NCI-H526 (cell line): Measurements from ENCODE around the gene MRPL19.
"Not testable (repeated sequence)": the region's sequence is repeated elsewhere in the genome, so short reads cannot be mapped to it uniquely, and the experiment has no call there.

Experiments used
- DNase-seq, 2 experiments: peaks; one replicate each; lab custom pipeline; 2025; lab: John Stamatoyannopoulos, UW

Gene MRPL19

DNA sequence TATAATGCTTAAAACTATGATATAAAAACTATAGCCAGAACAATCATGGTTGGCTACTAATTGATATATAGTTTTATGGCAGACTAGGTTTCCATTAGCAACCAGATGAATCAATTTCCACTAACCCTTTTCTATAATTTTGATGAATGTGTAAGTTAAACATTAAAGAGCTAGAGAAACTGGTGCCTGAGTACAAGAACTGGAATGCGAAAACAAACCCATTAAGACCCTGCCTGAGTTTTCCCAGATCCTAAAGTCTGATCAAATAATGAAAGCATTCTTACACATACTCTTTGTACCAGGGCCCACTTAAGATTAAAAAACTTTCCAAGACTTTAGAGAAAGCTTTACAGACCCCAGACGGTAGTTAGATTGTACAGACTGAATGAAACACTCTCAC is 21.3 kb downstream of the MRPL19 start:
- no peak for DNase-seq

DNA sequence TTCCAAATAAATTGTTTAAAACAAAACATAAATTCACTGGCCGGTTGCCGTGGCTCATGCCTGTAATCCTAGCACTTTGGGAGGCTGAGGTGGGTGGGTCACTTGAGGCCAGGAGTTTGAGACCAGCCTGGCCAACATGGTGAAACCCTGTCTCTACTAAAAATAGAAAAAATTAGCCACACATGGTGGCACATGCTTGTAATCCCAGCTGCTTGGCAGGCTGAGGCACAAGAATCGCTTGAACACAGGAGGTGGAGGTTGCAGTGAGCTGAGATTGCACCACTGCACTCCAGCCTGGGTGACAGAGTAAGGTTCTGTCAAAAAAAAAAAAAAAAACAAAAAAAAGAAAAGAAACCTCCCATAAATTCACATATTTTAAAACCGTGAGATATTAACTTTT is 28.8 kb downstream of the MRPL19 start:
- DNase-seq = not testable (repeated sequence)

DNA sequence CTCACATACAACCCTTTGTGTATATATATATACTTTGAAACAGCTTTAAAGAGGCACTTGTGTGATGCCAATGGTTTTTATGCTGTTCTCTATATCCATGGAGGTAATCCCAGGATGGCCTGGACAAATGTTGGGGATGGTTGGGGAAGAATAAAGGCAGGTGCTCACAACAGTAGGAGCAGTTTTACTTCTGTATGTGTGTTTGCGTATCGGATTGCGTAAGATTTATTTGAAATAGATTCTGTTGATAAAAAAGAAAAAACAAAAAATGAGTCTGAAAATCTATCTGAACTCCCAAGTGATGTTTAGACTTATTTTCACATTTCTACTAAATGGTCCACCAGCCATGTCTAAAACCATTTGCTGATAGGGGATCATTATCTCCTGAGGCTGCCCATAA is 29.3 kb downstream of the MRPL19 start:
- no peak for DNase-seq

DNA sequence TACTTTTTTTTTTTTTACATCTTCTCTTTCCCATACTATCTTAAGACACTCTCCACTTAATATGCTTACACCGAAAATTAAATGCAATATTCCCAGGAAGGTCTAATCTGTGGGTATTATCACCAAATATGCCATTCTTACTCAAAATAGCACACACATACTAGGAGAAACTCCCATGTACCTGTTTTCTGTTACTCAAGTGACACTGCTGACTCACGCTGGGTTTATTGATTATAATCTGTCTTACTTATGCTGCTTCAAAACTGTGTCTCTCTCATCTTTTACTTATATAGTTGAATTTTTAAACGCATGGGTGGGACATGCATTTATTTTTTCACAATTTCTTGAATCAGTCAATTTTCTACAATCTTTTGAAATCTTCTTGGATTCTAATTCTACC is 29.9 kb downstream of the MRPL19 start:
- DNase-seq = no peak

DNA sequence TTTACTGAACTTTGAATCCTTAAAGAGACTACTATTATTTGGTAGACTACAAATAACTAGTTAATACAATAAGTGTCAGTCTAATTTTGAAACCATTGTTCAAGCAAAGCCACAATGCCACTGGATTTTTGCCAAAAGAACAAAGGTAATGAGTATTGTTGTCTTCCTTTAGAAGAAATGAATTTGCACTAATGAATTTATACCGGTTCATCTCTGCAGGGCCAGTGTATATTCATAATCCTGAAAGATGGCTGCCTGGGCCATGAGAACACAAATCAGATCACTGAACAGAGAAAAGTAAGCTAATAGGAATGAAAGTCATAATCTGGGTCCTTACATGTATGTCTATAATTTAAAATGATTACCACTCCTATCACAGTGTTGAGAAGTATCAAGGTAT is 33.0 kb downstream of the MRPL19 start:
- no peak for DNase-seq

DNA sequence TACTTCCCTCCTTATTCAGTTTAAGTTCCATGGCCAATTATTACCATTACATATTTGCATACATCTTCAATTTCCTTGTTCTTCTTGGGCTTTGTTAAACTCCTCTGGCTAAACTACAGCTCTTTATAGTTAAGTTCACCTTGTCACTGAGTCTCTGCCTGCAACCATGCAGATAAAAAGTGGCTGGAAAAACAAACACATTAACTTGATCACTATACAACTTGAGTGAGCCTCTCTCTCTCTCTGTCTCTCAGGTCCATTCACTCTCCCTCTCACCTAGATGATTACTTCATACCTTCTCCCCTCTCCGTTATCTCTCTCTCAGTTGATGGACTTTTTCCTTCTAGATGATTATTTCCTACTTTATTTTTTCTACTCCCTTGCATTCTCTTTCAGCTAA is 33.8 kb downstream of the MRPL19 start:
- DNase-seq = no peak

DNA sequence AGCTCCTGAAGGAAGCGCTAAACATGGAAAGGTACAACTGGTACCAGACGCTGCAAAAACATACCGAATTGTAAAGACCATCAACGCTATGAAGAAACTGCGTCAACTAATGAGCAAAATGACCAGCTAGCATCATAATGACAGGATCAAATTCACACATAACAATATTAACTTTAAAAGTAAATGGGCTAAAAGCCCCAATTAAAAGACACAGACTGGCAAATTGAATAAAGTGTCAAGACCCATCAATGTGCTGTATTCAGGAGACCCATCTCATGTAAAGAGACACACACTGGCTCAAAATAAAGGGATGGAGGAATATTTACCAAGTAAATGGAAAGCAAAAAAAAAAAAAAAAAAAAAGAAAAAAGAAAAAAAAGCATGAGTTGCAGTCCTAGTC is 36.8 kb downstream of the MRPL19 start:
- DNase-seq = not testable (repeated sequence)

DNA sequence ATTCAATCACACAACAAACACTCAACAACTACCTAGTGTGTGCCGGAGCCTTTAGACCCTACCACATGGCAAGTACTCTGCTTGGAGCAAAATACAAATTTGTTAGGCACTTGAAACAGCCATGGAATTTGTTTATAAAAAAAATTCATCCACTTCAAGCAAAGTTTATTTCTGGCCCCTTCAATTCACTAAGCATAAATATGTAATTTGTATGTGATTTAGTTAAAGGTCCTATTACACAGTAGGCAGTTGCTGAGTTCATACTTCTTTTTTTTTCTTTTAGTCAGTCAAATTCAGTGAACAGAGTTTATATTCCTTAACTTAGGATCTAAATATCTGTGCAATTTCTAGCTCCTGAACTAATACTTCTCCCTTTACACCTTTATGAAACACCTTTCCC is 41.6 kb downstream of the MRPL19 start:
- no peak for DNase-seq

DNA sequence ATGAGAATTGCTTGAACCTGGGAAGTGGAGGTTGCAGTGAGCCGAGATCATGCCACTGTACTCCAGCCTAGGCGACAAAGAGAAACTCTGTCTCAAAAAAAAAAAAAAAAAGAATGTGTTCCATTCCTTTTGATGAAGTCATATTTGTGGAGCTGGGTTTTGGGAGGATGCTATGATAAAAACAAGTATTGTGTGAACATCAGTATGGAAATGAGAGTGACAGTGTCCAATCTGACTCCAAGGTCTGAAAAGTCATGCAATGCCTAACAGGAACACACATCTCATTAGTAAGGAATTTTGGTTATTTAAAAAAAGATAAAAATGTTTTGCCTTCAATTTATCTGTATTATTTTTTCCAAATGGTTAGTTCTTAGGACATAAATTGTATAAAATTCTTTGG is 52.3 kb downstream of the MRPL19 start:
- DNase-seq = no peak

DNA sequence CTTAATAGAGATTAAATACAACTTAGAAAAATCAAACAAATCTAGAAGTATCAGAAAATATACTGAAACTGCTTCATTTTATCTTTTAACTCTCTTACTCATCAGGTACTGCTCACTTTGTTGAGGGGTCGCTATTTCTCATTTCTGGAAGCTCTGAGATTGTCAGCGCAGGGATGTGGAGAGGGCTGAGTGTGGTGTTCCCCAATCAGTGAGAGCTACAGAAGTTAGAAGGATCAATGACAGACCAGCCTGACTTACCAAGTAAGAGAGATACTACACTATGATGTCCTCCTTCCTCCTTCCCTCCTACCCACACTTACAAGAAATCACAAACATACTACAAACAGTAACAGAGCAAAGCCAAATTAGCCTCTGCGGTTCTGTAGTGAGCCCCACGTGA is 56.0 kb downstream of the MRPL19 start:
- DNase-seq = no peak

DNA sequence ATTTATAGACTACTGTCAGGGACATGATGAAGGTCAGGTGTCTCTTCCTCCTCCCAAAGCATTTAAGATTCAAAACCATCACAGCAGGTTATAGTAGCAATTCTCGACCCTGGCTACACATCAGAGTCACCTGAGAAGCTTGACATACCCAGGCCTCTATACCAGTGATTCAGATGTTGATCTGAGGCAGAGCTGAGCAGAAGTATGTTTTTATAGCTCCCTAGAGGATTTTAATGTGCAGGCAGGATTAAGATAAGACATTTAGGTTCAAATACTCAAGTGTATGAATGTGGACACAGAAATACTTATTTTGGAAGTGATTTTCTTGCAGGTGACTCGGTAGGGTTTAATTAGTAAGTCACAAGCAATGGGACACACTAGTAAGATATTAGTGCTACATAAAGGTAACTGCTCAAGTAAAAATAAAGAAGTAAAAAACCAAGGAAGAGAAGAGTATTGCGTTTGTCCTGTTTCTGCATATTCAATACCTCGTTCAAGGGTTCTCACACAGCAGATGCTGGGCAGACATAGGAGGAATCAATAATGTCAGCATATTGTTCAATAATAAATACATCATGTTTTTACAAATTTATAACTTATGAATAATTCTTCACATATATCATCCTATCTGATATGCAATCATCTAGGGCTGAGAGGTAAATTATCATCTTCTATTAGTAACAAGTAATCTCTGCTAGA is 57.2 kb downstream of the MRPL19 start:
- DNase-seq = no peak

DNA sequence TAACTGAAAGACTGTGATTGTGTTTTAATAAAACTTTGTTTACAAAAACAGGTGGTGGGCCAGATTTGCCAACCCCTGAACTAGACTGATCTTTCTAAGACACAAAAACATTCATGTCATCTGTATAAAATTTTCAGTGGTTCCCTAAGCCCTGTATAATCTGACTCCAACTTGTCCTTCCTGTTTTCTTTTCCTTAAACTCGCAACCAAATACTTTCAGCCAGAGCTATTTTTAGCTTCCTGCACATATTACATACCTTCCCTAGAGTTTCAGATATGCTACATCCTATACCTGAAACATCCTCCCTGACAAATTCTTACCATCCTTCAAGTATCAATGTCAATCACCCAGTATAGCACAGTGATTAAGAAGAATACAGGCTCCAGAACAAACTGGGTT is 59.3 kb downstream of the MRPL19 start:
- DNase-seq = no peak

DNA sequence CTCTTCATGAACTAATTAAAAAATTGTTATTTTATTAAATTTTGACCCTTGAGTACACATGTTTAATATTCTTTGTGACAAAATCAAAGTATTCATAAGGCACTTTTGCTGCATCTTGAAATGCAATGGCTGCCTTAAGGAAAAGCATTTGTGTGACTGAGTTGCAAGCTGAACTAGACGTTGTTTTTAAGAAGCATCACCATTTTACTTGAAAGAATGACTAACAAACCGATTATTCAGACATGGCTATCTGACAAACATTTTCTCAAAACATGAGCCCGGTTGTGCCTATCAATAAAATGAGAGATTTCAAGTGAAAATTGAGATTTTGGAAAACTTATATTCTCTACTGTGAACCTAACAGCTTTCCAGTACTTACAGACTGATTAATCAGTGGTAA is 61.3 kb downstream of the MRPL19 start:
- no peak for DNase-seq

DNA sequence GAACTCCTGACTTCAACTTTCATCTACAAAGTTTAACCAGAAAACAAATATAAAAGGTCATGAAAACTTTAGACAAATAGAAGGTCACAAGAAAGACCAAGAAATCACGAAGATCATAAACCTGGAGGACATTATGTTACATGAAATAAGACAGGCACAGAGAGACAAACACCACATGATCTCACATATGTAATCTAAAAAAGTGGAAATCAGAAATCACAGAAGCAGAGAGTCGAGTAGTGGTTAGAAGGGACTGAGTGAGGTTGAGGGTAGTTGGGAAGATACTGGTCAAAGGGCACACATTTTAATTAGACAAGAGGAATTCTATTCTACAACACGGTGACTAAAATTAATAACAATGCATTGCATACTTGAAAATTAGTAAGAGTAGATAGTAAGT is 62.7 kb downstream of the MRPL19 start:
- DNase-seq = no peak

DNA sequence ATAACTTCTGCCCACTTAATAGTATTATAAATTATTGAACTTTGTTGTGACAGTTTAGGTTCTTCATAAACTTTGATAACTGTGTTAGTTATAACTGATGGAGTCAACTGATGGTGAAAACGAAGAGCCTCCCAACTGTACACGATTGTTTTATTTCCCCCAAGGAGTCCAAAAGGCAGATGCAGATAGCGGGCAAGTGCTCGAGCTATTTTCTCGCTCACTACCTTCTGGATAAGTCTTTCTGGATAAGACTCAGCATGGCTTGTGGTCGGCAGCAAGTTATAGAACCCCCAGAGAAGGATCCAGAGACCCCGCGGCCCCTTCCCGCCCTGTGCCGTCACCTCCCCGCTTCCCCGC is 63.6 kb downstream of the MRPL19 start:
- peak in 1 of 2 experiments; percentile 59 for DNase-seq

DNA sequence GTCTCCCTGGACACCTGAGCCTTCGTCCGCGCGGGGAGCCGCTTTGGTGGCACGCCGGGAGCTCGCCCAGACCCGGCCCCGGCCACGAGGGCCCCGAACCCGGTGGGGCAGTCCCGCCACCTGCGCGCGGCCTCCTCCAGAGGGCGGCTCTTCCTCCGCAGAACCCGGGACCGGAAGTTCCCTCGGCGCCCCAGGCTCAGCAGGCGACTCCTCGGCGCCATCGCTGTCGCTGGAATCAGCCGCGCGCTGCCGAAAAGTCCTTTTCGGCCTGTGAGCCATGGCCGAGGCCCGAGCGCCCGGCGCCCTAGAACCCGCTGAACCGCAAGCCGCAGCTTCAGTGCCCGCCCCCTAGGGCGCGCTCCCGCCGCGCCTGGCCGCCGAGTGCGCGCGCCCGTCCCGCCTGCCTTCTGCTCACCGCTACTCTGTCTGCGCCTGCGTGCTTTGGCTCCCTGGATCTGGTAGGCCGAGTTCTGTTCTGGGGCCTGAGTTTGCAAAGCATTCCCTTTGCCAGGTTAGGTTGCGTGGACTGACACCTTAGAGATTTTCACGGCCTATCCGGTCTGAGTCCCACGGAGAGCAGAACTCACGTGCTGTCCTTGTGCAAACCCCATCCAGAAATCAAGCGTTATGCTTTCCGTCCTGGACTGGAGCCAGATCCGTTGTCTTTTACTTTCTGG is 64.1 kb downstream of the MRPL19 start, which contains the start of gene GCFC2:
Gene GCFC2 (minus strand): TSS at position 339 of the 677 bp plus-strand sequence. CDS start 60 bp downstream, at position 279.
- peak; percentile 77 to 97 for DNase-seq

DNA sequence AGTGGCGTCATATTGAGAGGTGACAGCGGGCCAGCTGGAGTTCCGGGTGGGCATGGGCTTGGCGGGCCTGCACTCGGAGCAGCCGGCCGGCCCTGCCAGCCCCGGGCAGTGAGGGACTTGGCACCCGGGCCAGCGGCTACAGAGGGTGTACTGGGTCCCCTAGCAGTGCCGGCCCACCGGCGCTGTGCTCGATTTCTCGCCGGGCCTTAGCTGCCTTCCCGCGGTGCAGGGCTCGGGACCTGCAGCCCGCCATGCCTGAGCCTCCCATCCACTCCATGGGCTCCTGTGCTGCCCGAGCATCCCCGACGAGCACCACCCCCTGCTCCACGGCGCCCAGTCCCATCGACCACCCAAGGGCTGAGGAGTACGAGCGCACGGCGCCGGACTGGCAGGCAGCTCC is 65.0 kb downstream of the MRPL19 start:
- not testable (repeated sequence) for DNase-seq

DNA sequence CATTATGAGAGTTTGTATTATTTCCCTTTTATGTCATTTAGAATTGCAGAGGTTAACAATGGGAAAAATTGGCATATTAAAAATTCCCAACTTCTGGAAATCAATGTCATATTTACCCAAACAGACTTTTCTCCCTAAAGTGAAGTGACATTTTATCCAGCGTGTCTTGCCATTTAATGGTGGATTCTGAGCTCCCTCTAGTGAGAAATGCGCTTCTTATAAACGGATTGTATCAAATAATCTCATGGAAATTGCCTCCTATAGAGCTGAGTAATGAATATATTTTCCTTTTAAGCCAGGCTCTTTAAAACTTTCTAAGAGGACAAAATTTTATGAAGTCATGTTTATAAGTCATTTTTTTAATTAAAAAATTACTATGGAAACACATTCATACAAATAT is 69.8 kb downstream of the MRPL19 start:
- DNase-seq = peak in 1 of 2 experiments; percentile 12

DNA sequence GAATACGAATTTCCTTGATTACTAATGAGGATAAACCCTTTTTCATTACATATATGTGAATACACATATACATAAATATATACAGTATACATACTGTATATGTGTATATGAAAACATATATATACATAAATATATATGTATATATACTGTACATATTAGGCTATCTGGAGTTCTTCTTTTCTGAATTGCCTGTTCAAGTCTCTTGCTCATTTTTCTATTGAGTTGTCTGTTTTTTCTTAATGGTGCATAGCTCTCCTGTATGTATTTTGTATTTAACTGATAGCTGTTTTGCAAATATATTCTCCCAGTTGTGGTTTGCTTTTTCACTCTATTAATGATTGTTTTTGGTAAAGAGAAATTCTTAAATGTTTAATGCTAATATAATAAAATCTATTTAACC is 73.0 kb downstream of the MRPL19 start:
- no peak for DNase-seq

DNA sequence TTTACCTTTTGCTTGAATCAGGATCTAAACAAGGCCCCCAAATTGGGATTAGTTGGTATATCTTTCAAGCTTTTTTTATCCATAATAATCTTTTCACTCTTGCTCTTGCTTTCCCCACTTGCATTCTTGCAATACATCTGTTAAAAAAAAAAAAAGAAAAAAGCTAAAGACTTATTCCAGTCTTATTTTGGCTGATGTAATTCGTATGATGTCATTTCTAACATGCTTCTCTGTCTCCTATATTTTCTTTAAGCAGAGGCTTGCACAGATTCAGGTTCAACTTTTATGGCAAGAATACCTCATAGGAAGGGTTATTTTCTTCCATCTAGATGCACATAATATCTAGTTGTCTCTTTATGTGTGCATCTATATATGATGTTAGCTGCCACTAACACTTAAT is 73.9 kb downstream of the MRPL19 start:
- DNase-seq = no peak

DNA sequence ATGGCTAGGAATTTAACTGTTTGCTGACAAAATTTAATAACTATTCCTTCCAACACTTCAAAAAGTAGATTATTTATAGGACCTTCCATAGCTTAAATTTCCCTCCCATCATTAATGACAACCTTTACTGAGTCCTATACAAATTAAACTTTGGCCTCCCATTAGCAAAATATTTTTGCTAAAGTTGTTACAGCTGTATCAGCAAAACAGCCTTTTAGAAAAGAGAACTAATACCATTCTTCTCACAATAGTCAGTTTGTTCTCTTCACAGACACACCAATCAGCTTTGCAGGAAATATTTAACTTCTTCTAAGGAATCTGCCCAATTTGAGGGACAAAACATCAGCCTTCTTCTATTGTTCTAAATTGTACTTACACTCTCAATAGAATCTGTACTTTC is 76.1 kb downstream of the MRPL19 start:
- DNase-seq = no peak

DNA sequence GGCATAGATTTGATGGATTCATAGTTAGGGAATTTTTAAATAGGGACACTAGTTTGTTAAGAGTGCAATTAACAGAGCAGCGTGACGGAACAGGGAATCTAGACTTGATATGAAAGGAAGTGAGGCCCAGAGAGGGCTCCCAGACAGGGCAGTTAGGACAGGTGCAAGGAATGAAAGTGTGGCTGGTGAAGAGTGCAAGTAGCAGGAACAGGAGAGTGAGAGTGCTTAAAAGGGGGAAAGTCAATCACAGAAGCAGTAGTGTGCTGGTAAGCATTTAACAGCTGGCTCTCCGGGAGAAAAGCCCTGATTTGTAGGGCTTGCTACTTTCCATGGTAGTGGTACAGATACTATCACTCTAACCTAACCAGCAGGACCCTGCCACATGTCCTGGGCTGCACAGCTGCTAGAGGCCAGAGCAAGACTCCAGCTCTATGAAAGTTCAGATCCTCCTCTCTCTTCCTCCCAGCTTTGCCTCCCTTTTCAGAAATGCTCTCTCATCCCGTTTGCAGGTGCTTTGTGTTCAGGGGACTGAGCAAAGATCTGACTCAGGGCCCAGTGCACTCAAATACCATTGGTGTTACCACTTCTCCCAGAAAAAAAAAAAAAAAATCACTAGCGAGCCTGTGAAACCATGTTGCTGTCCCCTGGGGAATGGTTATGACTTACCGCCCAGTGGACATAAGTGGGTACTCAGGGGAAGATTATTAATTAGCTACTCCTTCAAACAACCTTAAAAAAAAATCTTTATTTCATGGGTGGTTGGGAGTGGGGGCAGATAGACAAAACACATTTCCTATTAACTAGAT is 82.2 kb downstream of the MRPL19 start:
- DNase-seq = no peak

DNA sequence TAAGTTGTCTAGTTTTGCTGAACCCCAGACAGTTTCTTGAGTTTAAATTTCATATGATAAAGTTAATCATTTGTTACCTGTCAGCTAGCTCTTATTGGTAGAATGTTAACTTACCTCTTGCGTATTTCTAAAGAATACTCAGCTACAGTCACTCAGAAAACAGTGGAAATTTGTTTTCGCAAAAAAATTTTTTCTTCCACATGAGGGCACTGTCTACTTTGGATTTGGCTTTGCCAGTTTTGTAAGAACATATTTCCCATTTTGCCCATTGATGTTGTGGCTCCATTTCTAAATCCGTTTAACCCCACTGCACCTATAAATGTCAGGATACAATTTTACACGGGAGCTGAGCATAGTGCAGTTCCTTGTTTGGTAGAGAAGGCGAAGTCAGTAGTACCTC is 83.3 kb downstream of the MRPL19 start:
- DNase-seq = peak in 1 of 2 experiments; percentile 28
